GM19351 (cell line): ENCODE data around the gene ICA1L.

Experiments used
- ATAC-seq: cut with Tn5 transposase; IDR thresholded peaks from one replicate; pipeline ENCODE4 v1.9.1; 2021; ENCODE audit warnings: mild to moderate bottlenecking, moderate library complexity; ENCODE audit not compliant: unreplicated experiment

The ICA1L gene

GRCh38 chr2:202750763-202751427 is 120.7 kb downstream of the ICA1L start:
- no peak for ATAC-seq

GRCh38 chr2:202749477-202749876 is 122.1 kb downstream of the ICA1L start:
- ATAC-seq, result no peak

- ATAC-seq, result no peak
Measured at GRCh38 chr2:202743613-202744012, 128.0 kb downstream of the ICA1L start.

GRCh38 chr2:202736826-202737225 is 134.7 kb downstream of the ICA1L start:
- no peak for ATAC-seq

- no peak for ATAC-seq
Measured at GRCh38 chr2:202726070-202726469, 145.5 kb downstream of the ICA1L start.

- no peak for ATAC-seq
Measured at GRCh38 chr2:202723746-202724145, 147.8 kb downstream of the ICA1L start.
